Medulla oblongata (tissue), 1 donor: Measurements from ENCODE around the gene C19orf25.

ENCODE experiments used
- DNase-seq: peaks from one replicate; pipeline ENCODE4 v3.0.0-alpha.2; 2015; ENCODE audit errors: extremely low spot score

The C19orf25 gene

GRCh38 chr19:1496714-1497577 lies 17.9 kb upstream of the C19orf25 start:
- no peak for DNase-seq

DNA sequence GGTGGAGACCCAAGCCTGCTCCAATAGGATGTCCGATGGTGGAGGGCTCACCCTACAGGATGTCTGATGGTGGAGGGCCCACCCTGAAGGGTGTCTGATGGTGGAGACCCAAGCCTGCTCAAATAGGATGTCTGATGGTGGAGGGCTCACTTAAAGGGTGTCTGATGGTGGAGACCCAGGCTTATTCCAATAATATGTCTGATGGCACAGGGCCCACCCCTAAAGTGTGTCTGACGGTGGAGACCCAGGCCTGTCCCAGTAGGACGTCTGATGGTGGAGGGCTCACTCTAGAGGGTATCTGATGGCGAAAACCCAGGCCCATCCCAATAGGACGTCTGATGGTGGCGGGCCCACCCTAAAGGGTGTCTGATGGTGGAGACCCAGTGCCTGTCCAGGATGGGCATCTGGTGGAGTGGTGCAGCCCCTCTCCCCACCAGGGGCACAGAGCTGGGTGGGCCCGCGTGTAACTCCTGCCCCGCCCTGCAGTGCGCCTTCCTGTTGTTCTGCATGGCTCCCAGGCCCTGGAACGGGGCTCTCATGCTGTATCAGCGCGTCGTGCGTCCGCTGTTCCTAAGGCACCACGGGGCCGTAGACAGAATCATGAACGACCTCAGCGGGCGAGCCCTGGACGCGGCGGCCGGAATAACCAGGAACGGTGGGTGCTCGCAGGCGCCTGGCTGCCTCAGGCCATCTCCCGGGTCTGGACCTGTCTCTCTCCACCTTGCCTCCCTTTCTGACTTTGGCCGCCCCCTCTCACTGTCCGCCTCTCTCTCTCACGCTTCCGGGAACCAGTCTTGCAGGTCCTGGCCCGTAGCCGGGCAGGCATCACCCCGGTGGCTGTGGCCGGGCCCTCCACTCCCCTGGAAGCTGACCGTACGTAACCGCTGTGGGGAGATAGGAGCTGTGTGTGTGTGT lies 17.0 kb upstream of the C19orf25 start:
- DNase-seq = no peak

- DNase-seq = no peak
These were observed 16.2 kb upstream of the C19orf25 start for GRCh38 chr19:1495051-1495798.

DNA sequence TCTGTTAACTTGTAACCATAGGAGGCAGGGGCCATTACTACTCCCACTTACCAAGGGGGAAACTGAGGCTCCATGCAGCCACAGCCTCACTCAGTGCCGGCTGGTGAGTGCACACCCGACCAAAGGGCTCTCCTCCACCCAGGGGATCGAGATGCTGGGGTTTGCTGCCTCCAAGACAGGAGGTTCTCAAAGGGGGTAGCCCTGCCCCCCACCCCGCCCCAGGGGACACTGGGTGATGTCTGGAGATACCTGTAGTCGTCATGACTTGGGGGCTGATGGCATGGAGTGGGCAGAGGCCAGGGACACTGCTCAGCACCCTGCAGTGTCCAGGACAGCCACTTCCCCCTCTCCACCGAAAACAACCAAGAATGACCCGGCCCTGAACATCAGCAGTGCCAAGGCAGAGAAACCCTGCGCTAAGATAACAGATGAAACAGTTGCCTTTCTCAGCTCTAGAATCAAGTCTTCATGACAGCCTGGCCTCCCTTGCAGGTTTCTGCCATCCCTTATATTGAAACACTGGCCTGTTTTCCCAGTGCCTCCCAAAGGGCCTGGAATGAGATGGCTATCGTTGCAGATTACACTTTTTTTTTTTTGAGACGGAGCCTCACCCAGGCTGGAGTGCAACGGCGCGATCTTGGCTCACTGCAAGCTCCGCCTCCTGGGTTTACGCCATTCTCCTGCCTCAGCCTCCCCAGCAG lies 15.2 kb upstream of the C19orf25 start:
- DNase-seq = no peak

DNA sequence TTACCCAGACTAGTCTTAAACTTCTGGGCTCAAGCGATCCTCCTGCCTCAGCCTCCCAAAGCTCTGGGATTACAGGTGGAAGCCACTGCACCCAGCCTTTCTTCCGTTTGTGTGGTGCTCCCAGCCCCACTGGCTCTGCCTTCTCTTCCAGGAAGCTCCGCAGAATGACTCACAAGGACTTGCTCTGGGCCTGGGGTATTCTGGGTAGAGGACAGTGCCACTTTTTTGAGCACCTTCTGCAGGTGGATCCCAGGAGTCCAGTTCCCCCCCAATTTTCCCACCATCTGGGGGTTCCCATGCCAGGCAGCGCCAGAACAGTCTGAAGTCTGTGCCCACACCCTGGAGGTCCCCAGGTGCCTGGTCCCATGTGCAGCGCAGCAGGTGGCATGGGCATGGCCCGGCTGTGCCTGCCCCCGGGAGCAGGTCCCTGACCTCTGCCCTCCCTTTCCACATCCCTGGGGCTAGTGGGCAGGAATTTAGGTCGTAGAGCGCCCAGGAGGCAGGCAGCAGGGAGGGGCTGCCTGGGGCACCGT lies 13.5 kb upstream of the C19orf25 start:
- DNase-seq = no peak

DNA sequence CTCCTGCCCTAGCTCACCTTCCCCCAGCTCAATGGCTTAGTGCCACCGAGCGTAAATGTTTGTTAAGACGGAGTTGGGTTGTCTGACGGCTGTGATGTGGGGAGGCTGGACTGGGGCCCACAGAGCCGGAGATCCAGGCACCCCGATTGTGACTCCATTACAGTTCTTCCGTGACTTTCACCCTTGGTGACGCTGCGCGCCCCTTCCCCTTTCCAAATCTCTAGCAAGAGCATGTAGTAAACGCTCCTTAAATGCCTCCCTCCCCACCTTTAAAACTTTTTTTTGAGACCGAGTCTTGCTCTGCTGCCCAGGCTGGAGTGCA lies 12.8 kb upstream of the C19orf25 start:
- DNase-seq = no peak

DNA sequence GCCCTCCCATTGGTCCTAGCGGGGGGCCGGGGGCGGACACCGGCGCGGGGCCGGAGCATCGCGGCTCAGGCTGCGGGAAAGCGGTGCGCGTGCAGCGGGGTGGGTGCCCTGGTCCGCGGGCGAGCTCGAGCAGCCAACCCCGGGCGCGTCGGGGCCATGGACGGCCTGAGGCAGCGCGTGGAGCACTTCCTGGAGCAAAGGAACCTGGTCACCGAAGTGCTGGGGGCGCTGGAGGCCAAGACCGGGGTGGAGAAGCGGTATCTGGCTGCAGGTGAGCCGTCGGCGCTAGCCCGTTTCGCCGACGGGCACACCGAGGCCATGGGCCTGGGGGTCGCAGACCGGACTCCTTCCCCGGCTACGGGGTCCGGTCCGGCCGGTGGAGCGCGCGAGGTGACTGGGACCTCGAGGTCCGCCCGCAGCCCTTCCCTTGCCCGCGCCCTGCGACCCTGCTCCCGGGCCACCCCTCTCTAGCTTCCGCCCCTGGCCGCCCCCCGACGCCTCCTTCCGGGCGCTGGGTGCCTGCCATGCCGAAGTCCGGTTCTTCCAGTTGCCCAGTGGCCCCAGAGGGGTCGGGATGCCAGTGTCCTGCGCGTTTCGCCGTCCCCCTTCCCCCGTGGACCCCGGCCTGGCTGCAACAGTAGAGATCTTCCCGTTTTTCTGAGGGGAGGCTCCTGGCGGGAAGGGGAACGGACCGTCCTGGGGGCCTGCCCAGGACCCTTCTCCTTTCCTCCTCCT lies 12.3 kb upstream of the C19orf25 start, which contains the start of gene REEP6:
TSS of gene REEP6 (plus strand) at position 68 of the 735 bp plus-strand sequence. CDS start at position 157, 89 bp downstream.
- no peak for DNase-seq

- DNase-seq = peak; percentile 99
These were observed 11.5 kb upstream of the C19orf25 start, which contains the start of gene PCSK4 for GRCh38 chr19:1490311-1491113. Gene PCSK4 (minus strand): TSS chr19:1490350. CDS start chr19:1490346, 4 bp downstream.

DNA sequence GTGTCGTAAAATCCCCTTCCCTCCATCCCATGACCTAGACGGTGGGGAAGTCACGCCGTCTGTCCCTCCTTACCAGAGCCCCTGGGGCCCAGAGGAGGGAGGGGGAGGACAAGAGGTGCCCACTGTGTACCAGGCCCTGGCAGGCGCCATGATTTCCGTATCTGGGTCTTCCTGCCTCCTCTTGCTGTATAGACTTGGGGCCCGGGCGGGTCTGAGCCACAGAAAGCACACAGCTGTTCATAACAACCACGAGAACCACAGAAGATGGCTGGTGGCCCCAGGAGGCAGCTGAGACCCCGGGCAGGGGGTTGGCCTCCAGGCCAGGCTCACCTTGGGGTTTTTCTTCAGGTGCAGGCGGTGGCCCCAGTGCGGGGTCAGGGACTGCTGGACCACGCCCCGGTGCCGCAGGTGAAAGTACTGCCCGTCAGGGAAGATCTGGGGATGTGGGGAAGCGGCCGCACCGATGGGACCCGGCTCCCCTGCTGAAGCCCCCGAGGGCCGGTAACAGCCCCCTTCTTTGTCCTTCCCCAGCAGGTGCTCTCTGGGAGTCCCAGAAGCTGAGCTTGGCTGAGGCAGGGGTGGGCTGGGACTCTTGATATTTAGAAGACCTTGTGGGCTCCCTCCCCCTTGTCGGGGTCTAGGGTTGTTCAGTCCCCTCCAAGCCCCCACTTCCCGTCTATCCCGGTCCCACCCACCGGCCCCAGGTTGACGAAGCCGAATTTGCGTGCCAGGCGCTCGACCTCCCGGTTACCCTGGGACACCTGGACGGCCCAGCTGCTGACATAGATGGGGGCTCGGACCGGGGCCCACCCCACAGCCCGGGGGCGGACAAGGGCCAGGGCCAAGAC lies 10.7 kb upstream of the C19orf25 start:
- no peak for DNase-seq

GRCh38 chr19:1488282-1488601 lies 9.2 kb upstream of the C19orf25 start:
- DNase-seq = no peak

DNA sequence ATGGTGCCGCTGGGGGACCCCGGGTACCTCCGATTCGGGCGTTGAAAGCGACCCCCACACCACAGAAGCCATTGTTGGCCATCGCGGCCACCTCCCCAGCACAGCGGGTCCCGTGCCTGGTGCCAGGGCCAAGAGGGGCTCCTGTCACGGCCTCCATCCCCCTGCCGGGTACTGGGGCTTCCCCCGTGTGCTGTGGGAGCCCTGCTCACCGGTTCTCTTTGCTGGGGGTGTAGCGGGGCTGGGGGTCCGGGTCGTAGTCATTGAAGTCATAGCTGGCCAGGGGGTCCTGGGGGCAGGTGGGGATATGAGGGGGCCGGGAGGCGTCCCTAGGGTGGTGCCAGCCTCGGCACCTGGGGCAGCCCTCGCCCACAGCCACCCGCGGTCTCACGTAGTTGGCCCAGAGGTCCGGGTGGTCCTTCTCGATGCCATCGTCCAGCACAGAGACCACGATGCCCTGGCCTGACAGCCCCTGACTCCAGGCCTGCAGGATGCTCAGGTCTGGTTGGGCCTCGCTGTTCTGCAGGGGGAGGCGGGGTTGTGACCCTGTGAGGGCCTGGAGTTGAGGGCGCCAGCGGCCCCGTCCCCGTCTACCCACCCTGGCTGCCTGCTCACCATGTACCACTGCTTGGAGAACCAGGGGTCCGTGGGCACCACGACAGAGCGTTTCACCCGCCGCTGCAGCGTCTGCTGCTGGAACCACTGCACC lies 8.7 kb upstream of the C19orf25 start:
- DNase-seq = no peak

- DNase-seq = no peak
These were observed 7.9 kb upstream of the C19orf25 start for GRCh38 chr19:1486720-1487575.

GRCh38 chr19:1483979-1484428 lies 5.0 kb upstream of the C19orf25 start:
- no peak for DNase-seq

- DNase-seq = no peak
These were observed 4.3 kb upstream of the C19orf25 start for GRCh38 chr19:1483131-1483978.

DNA sequence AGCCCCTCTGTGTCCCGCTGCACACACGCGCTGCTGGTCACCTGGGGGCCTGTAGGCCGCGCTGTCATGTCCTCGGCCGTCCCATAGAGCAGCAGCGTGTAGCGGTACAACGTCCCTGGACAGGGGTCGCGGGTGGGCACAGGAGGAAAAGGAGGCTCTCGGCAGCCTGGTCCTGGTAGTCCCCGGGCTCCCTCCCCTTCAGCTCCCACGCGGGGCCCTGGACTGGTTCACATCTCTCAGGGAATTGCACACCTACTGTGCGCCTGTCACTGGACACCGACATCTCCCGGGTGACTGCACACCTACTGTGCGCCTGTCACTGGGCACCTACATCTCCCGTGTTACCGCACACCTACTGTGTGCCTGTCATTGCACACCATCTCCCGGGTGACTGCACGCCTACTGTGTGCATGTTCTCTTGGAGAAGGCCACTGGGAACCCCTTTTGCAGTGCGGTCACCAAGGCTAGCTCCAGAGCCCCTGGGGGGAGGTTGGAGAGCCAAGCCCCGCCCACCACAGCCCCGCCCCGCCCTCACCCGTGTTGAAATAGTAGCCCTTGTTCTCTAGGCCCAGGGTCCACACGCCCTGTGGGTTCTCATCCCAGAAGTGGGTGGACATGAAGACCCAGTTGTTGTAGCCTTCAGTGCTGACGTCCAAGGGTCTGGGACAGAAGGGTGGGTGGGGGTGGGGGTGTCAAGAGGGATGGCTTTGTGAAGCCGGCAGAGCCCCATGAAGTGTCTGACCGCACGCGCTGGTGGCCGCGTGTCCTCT lies 3.5 kb upstream of the C19orf25 start:
- DNase-seq = no peak
